Upper lobe of left lung (tissue), 4 donors: ENCODE data around the gene PTPRJ.

Experiments
- EP300 ChIP-seq, 4 donors: sonication (generic); formaldehyde crosslinking; IDR thresholded peaks; one replicate each; pipeline ENCODE4 v1.5.1; 2017; ENCODE audit warnings: antibody characterized with exemption in 4 of 4, control low read depth in 2 of 4
- POLR2A ChIP-seq, 4 donors: fragments of 450-650 bp; IDR thresholded peaks; one replicate each; pipeline ENCODE4 v1.5.1; 2016 to 2017; ENCODE audit warnings: antibody characterized with exemption in 4 of 4, mild to moderate bottlenecking in 2 of 4
- POLR2AphosphoS5 ChIP-seq, 2 donors: sonication (generic); formaldehyde crosslinking; IDR thresholded peaks; one replicate each; pipeline ENCODE4 v1.5.1; 2017; ENCODE audit warnings: antibody characterized with exemption in 2 of 2
- TF ChIP-seq, protein P1 (sequence below), 6 experiments: fragments of 450-650 bp in 4 of 6; fragments of 200-600 bp in 2 of 6; sonication (generic) in 2 of 6; IDR thresholded peaks; one replicate each; pipeline ENCODE4 v1.5.1; 2016 to 2019; ENCODE audit warnings: antibody characterized with exemption in 6 of 6

DNA sequence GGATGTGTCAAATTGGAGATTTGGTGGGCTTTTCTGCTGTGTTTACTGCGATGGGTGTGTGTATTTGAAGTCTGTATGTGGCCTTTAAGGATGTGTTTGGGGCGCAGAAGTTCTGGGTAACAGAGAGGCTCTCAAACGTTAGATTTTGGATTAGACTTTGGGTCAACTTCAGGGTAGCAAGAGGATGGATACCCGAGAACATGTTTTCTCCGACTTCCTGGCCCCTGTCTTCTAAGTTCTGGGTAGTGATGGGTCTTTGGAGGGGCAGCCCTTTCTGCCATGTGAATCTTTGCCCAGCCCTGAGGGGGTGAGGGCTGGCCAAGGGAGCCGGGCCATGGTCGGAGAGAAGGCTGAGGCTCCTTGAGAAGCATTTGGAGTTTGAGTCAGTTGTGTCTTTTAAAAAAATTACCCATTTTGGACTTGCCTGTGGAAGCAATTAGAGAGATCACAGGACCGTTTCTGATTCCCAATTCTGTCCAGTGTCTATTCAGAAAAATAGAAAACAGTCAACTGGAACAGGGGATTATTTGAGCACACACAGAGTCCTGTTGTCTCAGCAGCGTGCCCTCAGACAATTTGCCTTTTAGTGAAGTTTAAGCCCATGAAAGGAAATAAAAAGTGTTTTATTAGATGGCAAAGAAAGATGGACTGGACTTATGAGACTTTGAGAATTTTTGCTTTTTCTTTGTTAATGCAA, 114.4 kb downstream of the PTPRJ start:
- TF ChIP-seq POLR2A (IDR thresholded peaks at IDR 0.05) (no peak), POLR2AphosphoS5 (IDR thresholded peaks at IDR 0.05) (no peak), EP300 (IDR thresholded peaks at IDR 0.05) (no peak)
- TF ChIP-seq, protein P1, sequence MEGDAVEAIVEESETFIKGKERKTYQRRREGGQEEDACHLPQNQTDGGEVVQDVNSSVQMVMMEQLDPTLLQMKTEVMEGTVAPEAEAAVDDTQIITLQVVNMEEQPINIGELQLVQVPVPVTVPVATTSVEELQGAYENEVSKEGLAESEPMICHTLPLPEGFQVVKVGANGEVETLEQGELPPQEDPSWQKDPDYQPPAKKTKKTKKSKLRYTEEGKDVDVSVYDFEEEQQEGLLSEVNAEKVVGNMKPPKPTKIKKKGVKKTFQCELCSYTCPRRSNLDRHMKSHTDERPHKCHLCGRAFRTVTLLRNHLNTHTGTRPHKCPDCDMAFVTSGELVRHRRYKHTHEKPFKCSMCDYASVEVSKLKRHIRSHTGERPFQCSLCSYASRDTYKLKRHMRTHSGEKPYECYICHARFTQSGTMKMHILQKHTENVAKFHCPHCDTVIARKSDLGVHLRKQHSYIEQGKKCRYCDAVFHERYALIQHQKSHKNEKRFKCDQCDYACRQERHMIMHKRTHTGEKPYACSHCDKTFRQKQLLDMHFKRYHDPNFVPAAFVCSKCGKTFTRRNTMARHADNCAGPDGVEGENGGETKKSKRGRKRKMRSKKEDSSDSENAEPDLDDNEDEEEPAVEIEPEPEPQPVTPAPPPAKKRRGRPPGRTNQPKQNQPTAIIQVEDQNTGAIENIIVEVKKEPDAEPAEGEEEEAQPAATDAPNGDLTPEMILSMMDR (IDR thresholded peaks at IDR 0.05) = no peak
